ENCODE measurements around the gene SAP30L. TPM values are rescaled to one million over a fixed set of nuclear protein-coding genes. Genes with fewer than 3 reads are reported as not detected.

SAP30L gene
- total and polyA plus RNA-seq, 2 of the 13 experiments (the other 11 are each of a cell fraction or from before 2014, with no cell fraction given) = 27.9 to 37.2 TPM

DNA sequence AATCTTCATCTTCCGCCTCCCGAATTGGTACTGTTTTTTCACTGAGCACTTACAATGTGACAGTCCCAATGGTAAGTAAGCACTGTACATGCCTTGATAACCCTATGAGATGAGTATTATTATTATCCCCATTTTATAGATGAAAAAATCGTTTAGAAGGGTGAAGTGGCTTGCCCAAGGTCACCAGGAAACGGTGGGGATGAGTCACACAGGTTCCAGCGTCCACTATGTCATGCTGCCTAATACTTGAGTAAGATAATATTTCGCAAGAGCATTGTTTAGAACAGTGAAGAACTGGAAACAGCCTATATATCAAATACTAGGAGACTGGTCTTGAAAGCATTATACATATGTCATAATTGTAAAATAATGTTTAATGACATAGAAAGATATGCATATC is 19.4 kb downstream of the SAP30L start:
- CTCF ChIA-PET (ENCODE audit: low intra/inter-chr PET ratio, low total read pairs) = no interaction called here
- 29% methylated on average over 6 of the region's 6 CpGs for WGBS (ENCODE audit: low lambda C conversion rate)
- Histone ChIP-seq H3K79me2 (ENCODE audit: insufficient read depth, low read length) (no peaks in the 10 kb centered on the region), H3K9ac (ENCODE audit: insufficient read depth, low read depth, low read length) (no peak overlapping the region), H3K36me3 (replicated peaks in 1 of 2; ENCODE audit: control insufficient read depth in 1 of 2, insufficient read depth in 2 of 2, low read length in 2 of 2) (no peaks in the 10 kb centered on the region), H3K4me1 (ENCODE audit: insufficient read depth, low read length) (peaks cover 54% of the 10 kb centered on the region), H3K4me3 (replicated peaks in 1 of 3; ENCODE audit: insufficient read depth in 1 of 3, low read depth in 2 of 3, low read length in 3 of 3) (no peak overlapping the region), H4K20me1 (ENCODE audit: insufficient read depth, low read length) (no peaks in the 10 kb centered on the region), H3K27me3 (ENCODE audit: control insufficient read depth in 1 of 2, insufficient read depth in 2 of 2, low read length in 2 of 2) (peaks cover 0 to 3% of the 10 kb centered on the region in 2 experiments; a peak in 2 of 5 replicates), H3K27ac (ENCODE audit: extremely low read length, insufficient read depth, low read length) (no peak overlapping the region), H3K9me3 (ENCODE audit: low read length) (no peaks in the 10 kb centered on the region), H3K4me2 (ENCODE audit: low read depth, low read length) (no peak overlapping the region), H2AFZ (ENCODE audit: low read length) (no peak overlapping the region)
- in situ Hi-C loops (cut with HindIII; ENCODE audit: extremely low pct_ligation_motif_present, low pct_unique_long_range_greater_than_20kb) = loop anchor here (5.0 kb wide), 1 partner anchor 142 kb away; no protein-coding TSS in a partner anchor
- BruUV-seq (replicated peaks) = no TSS peak
- peak; percentile 11; the same call in 1 of the 3 replicates for ATAC-seq
- peak; percentile 71 for DNase-seq (ENCODE audit: low spot score)
- POLR2A ChIA-PET = no interaction called here
- intact Hi-C loops (cut with micrococcal nuclease; ENCODE audit: unreplicated experiment) = loop anchor here (1.0 to 5.0 kb wide), 2 partner anchors 20 to 393 kb away; partner anchors contain the start of gene SAP30L
- no peak for FAIRE-seq
- peak; percentile 95 for TF ChIP-seq ZBTB39 (CRISPR knock-in tag; IDR thresholded peaks at IDR 0.05)
- TF ChIP-seq PHF5A (CRISPR knock-in tag; IDR thresholded peaks at IDR 0.05; ENCODE audit: low read depth, unreplicated experiment) = no peak
- no peak for TF ChIP-seq ZNF670 (CRISPR knock-in tag; IDR thresholded peaks at IDR 0.05; ENCODE audit: borderline replicate concordance)
- peak; percentile 41; the same call in 1 of the 2 replicates for TF ChIP-seq ETV5 (CRISPR knock-in tag; IDR thresholded peaks at IDR 0.05; ENCODE audit: borderline replicate concordance)
- no peak for TF ChIP-seq ZNF20 (CRISPR knock-in tag; IDR thresholded peaks at IDR 0.05)
- peak; percentile 96 for TF ChIP-seq CEBPB (IDR thresholded peaks at IDR 0.05; ENCODE audit: borderline replicate concordance, low read depth, low read length)
- TF ChIP-seq, protein P1, sequence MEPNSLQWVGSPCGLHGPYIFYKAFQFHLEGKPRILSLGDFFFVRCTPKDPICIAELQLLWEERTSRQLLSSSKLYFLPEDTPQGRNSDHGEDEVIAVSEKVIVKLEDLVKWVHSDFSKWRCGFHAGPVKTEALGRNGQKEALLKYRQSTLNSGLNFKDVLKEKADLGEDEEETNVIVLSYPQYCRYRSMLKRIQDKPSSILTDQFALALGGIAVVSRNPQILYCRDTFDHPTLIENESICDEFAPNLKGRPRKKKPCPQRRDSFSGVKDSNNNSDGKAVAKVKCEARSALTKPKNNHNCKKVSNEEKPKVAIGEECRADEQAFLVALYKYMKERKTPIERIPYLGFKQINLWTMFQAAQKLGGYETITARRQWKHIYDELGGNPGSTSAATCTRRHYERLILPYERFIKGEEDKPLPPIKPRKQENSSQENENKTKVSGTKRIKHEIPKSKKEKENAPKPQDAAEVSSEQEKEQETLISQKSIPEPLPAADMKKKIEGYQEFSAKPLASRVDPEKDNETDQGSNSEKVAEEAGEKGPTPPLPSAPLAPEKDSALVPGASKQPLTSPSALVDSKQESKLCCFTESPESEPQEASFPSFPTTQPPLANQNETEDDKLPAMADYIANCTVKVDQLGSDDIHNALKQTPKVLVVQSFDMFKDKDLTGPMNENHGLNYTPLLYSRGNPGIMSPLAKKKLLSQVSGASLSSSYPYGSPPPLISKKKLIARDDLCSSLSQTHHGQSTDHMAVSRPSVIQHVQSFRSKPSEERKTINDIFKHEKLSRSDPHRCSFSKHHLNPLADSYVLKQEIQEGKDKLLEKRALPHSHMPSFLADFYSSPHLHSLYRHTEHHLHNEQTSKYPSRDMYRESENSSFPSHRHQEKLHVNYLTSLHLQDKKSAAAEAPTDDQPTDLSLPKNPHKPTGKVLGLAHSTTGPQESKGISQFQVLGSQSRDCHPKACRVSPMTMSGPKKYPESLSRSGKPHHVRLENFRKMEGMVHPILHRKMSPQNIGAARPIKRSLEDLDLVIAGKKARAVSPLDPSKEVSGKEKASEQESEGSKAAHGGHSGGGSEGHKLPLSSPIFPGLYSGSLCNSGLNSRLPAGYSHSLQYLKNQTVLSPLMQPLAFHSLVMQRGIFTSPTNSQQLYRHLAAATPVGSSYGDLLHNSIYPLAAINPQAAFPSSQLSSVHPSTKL (CRISPR knock-in tag; IDR thresholded peaks at IDR 0.05) = peak; percentile 66
- TF ChIP-seq RCOR2 (CRISPR knock-in tag; IDR thresholded peaks at IDR 0.05) = peak; percentile 64; the same call in 1 of the 2 replicates
- TF ChIP-seq HMG20A (CRISPR knock-in tag; IDR thresholded peaks at IDR 0.05; ENCODE audit: borderline replicate concordance) = peak; percentile 56; the same call in 1 of the 2 replicates
- TF ChIP-seq, protein P2, sequence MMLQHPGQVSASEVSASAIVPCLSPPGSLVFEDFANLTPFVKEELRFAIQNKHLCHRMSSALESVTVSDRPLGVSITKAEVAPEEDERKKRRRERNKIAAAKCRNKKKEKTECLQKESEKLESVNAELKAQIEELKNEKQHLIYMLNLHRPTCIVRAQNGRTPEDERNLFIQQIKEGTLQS (CRISPR knock-in tag; IDR thresholded peaks at IDR 0.05) = peak; percentile 68; the same call in 1 of the 2 replicates
- TF ChIP-seq, protein P3, sequence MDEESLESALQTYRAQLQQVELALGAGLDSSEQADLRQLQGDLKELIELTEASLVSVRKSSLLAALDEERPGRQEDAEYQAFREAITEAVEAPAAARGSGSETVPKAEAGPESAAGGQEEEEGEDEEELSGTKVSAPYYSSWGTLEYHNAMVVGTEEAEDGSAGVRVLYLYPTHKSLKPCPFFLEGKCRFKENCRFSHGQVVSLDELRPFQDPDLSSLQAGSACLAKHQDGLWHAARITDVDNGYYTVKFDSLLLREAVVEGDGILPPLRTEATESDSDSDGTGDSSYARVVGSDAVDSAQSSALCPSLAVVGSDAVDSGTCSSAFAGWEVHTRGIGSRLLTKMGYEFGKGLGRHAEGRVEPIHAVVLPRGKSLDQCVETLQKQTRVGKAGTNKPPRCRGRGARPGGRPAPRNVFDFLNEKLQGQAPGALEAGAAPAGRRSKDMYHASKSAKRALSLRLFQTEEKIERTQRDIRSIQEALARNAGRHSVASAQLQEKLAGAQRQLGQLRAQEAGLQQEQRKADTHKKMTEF (CRISPR knock-in tag; IDR thresholded peaks at IDR 0.05) = peak; percentile 23; the same call in 1 of the 2 replicates
- 0 out of 2 replicates have a peak, but pooled peaks have one; percentile 15 for TF ChIP-seq THAP11 (CRISPR knock-in tag; IDR thresholded peaks at IDR 0.05)
- TF ChIP-seq SOX13 (IDR thresholded peaks at IDR 0.05) = no peak
- TF ChIP-seq SOX13 (CRISPR knock-in tag; conservative IDR thresholded peaks at IDR 0.05 in 1 of 2, IDR thresholded peaks at IDR 0.05 in 1 of 2) = peak in 1 of 2 experiments; percentile 47; a peak in 1 of 4 replicates
- peak; percentile 35; the same call in 1 of the 2 replicates for TF ChIP-seq SAP130 (CRISPR knock-in tag; IDR thresholded peaks at IDR 0.05; ENCODE audit: low read depth)
- TF ChIP-seq PAX8 (CRISPR knock-in tag; IDR thresholded peaks at IDR 0.05; ENCODE audit: borderline replicate concordance) = no peak
- no peak for TF ChIP-seq NR2F6 (IDR thresholded peaks at IDR 0.05)
- 0 out of 2 replicates have a peak, but pooled peaks have one; percentile 12 for TF ChIP-seq NR2F6 (CRISPR knock-in tag; IDR thresholded peaks at IDR 0.05)
- TF ChIP-seq ZNF782 (CRISPR knock-in tag; IDR thresholded peaks at IDR 0.05; ENCODE audit: borderline replicate concordance) = no peak
